MV-4-11 (cell line): ENCODE data around the gene GTSE1.
"Not testable (repeated sequence)": the region's sequence is repeated elsewhere in the genome, so short reads cannot be mapped to it uniquely, and the experiment has no call there.

Source experiments
- DNase-seq: peaks from one replicate; lab custom pipeline; 2025; lab: John Stamatoyannopoulos, UW

The GTSE1 gene

DNA sequence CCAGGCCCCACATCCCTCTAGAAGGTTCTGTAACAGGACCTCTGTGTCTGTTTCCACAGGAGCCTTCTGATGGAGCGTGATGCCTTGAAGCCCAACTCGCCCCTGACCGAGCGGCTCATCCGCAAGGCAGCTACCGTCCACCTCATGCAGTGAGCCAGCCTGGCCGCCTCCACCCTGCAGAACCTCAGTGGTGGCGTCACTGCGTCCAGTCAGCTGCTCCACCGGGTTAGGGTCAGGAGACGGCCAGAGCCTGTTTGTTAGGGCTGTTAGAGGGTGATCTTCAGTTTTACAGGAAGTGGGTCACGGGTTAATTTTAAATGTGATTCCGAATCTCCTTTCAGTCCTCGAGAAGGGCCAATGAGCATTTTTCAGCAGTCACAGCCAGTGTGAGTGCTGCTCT is 3.9 kb upstream of the GTSE1 start:
- no peak for DNase-seq

DNA sequence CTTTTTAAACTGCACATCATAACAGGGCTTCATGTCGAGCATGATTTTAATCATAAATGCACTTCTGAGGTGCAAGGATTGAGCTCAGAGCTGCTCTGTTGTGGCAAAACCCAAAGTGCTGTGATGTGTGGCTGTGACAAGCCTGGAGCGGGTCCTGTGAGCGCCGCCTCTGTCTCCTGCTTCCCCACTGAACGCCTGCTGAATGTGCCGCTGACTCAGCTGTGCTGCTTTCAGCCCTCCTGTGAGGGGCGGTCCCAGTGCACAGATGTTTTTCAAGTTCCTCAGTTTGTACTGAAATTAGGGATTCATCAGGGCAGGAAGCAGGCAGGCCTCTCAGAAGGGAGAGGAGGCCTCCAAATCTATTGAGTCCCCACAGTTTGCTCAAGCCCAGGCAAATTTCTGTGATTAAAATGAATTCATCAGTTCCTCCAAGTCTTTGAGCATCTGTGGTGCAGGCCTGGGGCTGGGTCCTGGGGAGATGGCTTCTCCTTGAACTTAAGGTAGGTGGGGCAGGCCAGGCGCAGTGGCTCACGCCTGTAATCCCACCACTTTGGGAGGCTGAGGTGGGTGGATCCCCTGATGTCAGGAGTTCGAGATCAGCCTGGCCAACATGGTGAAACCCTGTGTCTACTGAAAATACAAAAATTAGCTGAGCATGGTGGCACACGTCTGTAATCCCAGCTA is 3.0 kb upstream of the GTSE1 start:
- DNase-seq: peak; percentile 76

DNA sequence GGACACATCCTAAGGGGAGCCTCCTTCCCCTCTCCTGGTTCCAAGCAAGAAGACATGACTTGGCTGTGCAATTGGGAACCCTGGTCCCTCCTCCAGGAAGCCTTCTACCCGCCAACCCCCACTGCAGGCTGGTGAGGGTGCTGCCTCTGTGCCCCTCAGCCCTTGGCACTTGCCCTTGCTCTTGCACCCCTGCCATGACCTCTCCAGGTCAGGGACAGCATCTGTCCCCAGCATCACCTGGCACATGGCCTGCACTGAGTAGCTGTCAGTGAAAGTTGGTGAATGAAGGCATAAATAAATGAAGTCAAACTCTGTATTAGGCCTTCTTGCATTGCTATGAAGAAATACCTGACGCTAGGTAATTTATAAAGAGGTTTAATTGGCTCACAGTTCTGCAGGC is 1.9 kb upstream of the GTSE1 start:
- DNase-seq: no peak

DNA sequence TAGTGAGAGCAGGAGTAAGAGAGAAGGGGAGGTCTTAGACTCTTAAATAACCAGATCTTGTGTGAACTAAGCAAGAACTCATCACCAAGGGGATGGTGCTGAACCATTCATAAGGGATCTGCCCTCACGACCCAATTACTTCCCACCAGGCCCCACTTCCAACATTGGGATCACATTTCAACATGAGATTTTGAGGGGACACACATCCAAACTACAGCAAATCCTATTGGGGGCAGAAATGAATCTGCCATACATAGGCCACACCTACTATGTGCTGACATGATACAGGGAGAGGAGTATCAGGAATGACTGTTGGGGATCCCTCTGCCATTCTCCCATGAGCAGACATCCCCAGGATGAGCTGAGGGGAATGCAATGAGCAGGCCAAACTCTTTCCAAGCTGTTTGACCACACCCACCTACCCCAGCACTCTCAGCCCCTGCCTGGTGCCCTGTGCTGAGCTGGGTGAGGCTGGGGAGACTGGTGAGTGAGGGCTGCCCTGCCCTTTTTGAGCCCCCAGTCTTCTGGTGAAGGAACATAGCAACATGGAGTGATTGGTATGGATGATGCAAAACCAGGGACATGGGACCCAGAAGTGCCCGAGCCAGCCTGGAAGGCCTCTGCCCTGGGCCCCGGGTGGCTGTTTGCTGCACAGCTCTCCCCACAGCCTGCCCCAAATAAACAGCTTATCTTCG is 1.2 kb upstream of the GTSE1 start:
- DNase-seq: no peak

DNA sequence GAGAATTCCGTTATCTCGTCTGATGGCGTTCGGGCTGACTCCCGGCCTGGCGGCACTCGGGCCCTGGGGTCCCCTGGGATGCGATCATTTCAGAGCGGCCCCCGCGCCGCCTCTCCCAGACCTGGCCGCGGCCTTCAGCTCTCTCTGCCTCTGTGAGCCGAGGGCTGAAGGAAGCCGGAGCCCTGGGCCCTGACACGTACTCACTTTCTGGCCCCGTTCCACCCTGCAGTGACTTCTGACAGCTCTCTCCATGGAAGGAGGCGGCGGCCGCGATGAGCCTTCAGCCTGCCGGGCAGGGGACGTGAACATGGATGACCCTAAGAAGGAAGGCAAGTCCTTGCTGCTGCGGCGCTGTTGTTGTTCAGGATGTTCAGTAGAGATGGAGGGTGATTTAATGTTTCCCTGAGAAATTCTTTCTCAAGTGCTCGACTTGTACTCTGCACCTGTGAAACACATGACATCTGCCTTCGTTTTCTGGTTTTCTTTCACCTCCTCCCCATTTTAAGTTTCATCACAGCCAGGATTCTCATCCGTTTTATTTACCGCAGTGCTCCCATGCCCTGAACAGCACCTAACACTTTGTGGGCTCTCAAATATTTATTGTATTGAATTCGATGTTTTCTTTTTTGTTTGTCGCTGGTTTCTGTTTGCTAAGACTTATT is 612 bp downstream of the GTSE1 start:
- DNase-seq: no peak

DNA sequence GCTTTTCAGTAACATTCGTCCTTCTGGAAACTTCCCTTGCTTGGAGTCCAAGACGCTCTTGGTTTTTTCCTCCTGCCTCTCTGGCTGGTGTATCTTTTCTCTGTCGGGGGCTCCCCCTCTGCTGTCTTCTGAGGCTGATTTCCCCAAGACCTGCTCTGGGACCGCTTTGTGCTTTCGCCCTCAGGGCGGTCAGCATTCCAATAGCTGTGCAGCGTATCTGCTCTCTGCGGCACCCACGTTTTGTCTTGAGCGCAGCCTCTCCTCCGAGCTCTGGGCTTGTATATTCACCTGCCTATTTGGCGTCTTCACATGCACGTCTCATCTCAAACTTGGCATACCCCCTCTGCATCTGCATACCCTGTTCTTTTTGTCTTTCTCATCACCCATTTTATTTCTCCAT is 2.4 kb downstream of the GTSE1 start:
- DNase-seq: no peak

DNA sequence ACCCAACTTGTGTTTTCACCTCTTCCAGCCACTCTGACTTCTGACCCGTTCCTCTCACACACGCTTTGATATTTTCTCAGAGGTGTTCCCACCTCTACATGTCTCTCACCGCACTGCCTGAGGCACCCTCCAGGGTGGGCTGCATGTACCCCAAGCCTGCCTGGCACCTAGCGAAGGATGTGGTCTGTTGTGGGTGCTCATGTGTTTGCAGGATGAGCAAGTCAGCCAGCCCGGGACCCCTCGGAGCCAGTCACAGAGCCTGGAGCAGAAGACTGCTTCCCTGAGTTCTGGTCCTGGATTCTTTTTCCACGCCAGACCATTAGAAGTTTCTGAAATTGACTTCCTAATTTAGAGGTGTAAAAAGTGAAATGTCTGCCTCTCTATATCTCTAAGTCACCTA is 3.8 kb downstream of the GTSE1 start:
- DNase-seq: no peak

DNA sequence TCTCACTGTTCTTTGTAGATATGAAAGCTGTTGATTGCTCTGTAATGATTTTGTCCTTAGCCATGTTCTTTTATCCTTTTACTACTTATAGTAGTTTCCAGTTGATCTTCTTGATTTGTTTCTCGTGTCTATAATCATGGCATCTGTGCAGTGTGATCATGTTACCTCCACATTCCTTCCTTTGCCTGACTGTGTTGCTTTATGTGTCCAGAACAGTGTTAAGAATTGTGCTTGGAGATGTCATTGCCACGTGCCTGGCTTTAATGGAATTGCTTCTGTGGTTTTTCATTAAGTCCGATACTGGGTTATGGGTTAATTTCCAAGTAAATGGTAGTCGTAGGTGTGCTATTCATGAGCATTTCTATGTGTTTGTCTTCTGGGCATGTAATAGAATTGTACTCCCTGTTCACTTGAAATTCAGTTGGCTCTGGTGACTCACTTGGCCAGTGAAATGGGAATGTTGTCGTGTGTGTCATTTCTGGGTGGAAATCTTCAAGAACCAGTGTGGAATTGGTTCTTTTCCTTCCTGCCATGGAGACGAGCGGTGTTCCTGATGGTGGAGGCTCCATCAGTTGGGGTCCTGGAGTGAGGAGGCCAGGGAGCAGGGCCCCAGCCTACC is 6.8 kb downstream of the GTSE1 start:
- DNase-seq: no peak

DNA sequence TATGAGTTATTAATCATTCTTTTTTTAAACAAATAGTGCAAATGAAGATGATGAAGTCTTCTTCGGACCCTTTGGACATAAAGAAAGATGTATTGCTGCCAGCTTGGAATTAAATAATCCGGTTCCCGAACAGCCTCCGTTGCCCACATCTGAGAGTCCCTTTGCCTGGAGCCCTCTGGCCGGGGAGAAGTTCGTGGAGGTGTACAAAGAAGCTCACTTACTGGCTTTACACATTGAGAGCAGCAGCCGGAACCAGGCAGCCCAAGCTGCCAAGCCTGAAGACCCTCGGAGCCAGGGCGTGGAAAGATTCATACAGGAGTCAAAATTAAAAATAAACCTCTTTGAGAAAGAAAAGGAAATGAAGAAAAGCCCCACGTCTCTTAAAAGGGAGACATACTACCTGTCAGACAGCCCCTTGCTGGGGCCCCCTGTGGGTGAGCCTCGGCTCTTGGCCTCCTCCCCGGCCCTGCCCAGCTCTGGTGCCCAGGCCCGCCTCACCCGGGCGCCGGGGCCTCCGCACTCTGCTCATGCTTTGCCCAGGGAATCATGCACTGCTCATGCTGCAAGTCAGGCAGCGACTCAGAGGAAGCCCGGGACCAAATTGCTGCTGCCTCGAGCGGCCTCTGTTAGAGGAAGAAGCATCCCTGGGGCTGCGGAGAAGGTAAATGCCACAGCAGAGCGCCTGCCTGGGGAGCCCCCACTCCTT is 11.8 kb downstream of the GTSE1 start:
- no peak for DNase-seq

DNA sequence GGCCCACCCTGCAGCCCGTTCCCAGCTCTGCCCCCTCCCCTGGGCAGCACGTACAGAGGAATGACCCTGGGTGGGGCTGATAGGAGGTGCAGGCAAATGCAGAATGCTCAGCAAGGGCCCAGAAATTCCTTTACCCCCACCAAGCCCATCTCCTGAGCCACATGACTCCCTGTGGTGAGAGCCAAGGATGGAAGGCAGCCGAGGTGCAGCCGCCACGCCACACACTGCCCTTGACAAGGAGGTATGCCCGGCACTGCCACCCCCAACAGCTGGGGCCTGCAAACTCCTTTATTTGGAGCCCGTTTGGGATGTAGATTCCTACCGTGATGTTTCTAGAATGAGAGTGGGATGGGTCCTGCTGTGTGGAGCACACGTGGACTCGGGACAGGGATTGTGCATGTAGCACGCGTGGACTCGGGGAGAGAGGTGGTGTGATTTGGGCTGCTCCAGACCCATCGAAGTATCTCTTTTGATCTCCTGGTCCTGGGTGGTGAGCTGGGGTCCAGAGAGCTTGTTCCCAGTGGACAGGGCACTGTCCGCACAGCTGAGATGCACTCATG is 12.9 kb downstream of the GTSE1 start:
- DNase-seq: no peak

DNA sequence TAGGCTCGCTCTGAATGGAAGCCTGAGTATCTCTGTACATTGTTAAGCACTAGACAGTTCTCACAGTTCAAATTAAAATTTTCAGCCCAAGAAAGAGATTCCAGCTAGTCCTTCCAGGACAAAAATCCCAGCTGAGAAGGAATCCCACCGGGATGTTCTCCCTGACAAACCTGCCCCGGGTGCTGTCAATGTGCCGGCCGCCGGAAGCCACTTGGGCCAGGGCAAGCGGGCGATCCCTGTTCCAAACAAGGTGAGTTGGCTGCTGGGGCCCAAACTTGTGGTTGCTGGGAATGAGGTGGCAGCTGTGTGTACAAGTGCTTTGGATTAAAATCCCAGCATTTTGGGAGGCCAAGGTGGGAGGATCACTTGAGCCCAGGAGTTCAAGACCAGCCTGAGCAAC is 15.4 kb downstream of the GTSE1 start:
- no peak for DNase-seq

DNA sequence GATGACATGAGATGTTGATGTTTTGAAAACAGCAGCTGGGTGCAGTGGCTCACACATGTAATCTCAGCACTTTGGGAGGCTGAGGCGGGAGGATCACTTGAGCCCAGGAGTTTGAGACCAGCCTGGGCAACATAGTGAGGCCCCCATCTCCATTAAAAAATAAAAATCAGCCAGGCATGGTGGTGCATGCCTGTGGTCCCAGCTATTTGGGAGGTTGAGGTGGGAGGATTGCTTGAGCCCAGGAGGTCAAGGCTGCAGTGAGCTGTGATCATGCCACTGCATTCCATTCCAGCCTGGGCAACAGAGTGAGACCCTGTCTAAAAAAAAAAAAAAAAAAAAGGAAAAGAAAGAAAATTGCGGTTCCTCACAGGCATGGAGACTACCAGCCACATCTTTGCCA is 16.2 kb downstream of the GTSE1 start:
- DNase-seq: not testable (repeated sequence)

DNA sequence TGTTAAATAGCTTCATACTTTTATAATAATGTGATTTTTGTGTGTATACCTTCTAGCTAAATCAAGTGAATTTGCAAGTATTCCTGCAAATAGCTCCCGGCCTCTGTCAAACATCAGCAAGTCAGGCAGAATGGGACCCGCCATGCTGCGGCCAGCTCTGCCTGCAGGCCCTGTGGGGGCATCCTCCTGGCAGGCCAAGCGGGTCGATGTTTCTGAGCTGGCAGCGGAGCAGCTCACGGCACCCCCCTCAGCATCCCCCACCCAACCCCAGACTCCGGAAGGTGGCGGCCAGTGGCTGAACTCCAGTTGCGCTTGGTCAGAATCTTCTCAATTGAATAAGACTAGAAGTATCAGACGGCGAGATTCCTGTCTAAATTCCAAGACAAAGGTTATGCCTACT is 19.3 kb downstream of the GTSE1 start:
- no peak for DNase-seq

DNA sequence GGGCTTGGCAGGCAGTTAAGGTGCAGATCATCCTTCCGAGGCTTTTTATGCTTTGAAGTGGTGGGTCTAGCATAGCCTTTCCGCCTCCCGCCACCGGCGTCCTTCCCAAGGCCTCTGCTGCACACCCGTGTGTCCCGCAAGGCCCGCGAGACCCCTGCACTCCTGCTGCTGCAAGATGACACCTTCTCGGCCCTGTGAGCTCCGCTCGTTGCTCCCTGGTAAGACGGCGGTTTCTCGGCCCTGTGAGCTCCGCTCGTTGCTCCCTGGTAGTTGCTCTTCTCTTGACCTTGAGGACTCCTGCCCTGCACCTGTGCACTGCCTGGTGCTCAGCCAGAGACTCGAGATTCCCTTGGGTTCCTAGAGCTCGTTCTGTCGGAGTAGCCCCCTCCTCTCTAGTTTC is 21.0 kb downstream of the GTSE1 start:
- no peak for DNase-seq

DNA sequence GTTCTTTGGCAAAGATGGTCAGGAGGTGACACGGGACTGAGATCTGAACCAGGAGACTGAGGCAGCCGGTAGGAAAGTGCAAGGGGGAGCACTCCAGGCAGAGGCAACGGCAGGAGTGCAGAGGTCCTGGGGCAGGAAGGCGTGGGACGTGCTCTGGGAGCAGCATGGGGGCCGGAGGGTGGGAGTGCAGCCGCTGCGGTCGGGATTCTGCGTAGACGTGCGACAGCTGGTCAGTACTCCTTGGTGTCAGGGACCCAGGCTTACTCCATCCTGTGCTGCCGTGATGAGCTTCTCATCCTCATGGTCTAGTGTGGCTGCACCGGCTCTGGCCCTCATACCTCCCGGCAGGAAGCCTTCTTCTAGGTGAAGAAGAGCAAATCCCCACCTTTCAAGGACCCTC is 21.9 kb downstream of the GTSE1 start:
- DNase-seq: no peak

DNA sequence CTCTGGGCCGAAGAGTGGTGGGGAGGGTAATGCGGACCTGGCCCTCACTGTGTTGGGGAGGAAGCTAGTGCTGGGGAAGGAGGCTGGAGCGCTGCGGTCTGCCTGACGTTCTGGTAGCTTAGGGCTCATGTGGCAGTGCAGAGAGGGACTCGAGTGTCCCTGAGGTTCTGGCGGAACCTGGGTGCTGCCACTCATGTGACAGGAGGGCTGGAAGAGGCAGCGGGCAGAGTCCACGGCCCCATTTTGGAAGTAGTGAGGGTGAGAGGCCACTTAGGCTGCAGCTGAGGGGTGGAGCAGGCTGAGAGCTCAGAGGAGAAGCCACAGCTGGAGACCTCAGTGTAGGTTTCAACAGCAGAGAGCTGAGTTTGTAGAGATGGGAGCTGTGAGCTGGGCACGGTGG is 22.6 kb downstream of the GTSE1 start:
- DNase-seq: no peak

DNA sequence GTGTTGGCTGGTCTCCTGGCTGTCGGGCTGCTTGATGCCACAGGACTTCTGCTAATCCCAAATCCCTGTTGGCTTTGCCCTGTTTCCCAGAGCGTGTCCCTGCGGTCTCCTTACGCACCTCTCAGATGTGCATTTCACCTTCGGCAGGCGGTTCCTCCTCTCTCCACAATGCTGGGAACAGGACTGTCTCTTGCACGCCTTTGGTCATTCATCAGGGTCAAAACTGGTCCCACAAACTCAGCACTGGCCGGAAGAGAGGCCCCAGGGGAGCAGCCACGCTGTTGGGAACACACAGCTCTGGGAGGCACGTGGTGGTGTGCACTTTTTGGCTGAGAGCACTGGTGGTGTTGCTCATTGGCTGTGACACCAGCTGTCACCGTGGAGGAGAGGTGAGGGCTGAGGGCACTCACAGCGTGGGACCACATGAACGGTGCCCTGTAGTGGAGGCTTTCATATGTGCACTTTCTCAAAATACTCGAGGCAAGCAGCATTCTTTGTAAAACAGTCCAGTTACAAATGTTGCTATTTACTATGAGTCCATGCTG is 23.6 kb downstream of the GTSE1 start:
- DNase-seq: no peak

DNA sequence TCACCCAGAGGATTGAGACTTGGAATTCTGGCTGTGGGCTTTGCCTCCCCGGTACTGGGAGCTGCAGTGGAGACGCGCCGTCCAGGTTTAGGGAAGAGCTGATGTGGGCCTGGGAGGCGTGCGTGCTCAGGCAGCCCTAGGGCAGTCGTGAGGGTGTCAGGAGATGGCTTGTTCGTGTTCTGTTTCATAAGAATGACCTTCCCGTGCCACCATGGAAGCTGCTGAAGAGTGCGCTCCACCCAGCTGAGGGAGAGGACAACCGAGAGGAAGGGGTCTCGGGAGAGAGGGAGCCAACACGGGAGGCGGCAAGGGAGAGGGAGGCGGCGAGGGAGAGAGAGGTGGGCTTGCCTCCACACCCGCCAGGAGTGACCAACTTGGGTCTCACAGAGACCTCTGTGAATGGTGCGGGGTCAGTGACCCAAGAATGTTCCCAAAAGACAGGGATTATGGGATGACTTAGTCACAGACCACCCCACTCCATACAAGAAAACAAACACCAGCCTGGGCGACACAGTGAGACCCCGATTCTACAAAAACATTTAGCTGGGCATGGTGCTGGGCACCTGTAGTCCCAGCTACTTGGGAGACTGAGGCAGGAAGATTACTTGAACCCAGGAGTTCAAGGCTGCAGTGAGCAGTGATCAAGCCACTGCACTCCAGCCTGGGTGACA is 24.2 kb downstream of the GTSE1 start:
- no peak for DNase-seq

DNA sequence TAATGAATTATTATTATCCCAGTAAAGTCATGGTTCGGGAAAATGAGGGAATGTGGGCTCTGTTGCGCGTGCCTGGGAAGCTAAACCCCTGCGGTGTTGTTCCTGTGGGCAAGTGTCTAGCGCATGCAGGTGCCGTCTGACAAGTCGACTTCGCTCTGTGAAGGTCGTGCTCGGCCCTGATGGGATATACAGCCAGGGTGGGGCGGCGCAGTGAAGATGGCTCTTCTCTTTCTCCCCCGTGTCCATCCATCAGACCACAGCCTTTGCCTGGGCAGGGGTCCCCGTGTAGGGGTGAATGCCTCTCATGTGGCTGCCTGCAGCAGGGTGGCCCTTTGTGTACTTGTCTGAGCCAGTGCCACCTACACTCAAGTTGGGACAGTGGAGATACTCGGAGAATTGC is 26.0 kb downstream of the GTSE1 start:
- DNase-seq: no peak

DNA sequence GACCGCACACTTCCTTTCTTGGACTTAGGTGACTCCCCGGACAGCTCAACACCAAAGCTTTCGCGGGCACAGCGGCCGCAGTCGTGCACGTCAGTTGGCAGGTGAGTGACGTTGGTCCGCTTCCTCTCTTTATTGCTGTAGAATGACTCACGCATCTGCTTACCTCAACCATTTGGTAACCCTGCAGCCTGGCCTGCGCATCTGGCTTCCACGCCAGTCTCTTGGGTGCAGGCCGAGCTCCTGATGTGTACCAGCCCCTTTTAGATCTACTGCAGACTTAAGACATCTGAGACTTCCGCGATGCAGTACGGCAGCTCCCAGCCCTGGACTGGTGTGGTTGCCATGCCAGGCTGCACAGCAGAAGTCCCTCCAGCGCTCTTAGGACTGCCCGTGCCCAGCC is 26.5 kb downstream of the GTSE1 start:
- no peak for DNase-seq

DNA sequence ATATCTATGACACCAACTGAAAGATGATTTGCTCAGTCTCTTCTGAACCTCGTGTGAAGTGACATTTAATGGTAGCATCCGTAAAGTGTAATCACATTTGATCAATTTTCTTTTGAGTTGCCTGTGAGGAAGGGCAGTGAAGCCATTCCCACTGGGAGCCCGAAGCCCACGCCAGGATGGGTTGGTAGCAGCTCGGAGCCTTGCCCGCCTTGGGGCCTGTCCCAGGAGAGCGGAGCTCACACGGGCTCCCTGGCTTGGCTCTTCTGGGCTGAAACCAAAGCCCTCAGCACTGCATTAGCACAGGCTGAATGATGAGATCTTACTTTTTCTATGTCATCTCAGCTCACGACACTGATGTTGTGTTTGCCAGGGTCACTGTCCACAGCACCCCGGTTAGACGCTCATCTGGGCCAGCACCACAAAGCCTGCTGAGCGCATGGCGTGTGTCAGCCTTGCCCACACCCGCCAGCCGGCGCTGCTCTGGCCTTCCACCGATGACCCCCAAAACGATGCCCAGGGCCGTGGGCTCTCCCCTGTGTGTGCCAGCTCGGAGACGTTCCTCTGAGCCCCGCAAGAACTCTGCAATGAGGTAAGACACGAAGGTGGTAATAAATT is 29.5 kb downstream of the GTSE1 start:
- no peak for DNase-seq
